Retinal pigment epithelial cell (primary cell): ENCODE results near the gene UHMK1.

Source experiments
- DNase-seq: peaks from one replicate; pipeline ENCODE4 v3.0.0-alpha.2; 2010; ENCODE audit warnings: low read depth
- H3K4me3 ChIP-seq: 2 replicates; pipeline ENCODE4 v1.5.1; 2011; ENCODE audit warnings: mild to moderate bottlenecking, low read length, control low read depth, moderate library complexity
- CTCF ChIP-seq: conservative IDR thresholded peaks from 2 replicates; pipeline ENCODE4 v1.5.1; 2011; ENCODE audit warnings: low read depth, low read length, control low read depth, inconsistent platforms

Gene UHMK1

GRCh38 chr1:162560303-162561036 lies 62.9 kb downstream of the UHMK1 start:
- TF ChIP-seq CTCF: no peak
- H3K4me3 ChIP-seq: peak overlapping the region; percentile 67
- DNase-seq: no peak

GRCh38 chr1:162561037-162561615 lies 63.5 kb downstream of the UHMK1 start:
- DNase-seq: peak; percentile 91
- TF ChIP-seq CTCF: no peak

GRCh38 chr1:162561616-162562469 lies 64.2 kb downstream of the UHMK1 start, which contains the start of gene UAP1:
Gene UAP1, plus strand, starts transcription at chr1:162561722. Its CDS starts 4,347 bp downstream, at chr1:162566069.
- no peak for DNase-seq
- no peak for TF ChIP-seq CTCF

More at GRCh38 chr1:162561037-162561615, 63.5 kb downstream of the UHMK1 start:
- peak overlapping the region; percentile 84 for H3K4me3 ChIP-seq

GRCh38 chr1:162562470-162562828 lies 64.8 kb downstream of the UHMK1 start:
- no peak for TF ChIP-seq CTCF

More at GRCh38 chr1:162561616-162562469, 64.2 kb downstream of the UHMK1 start, which contains the start of gene UAP1:
- H3K4me3 ChIP-seq: peak within 1 kb of the TSS; percentile 84

GRCh38 chr1:162564762-162565218 lies 67.2 kb downstream of the UHMK1 start:
- no peak for TF ChIP-seq CTCF
- no peak for DNase-seq
- H3K4me3 ChIP-seq: no peak overlapping the region

More at GRCh38 chr1:162562470-162562828, 64.8 kb downstream of the UHMK1 start:
- no peak for DNase-seq
- peak overlapping the region; percentile 84 for H3K4me3 ChIP-seq

GRCh38 chr1:162565460-162565859 lies 67.8 kb downstream of the UHMK1 start:
- H3K4me3 ChIP-seq: no peak overlapping the region
- no peak for TF ChIP-seq CTCF
- no peak for DNase-seq
